ENCODE measurements around the gene CNTN4.
"Not testable (repeated sequence)": the region's sequence is repeated elsewhere in the genome, so short reads cannot be mapped to it uniquely, and the experiment has no call there.

Gene CNTN4
- long read RNA-seq, donor 1, full-length matches to known transcripts, result 4 of 4 reads
- long read RNA-seq, donor 1, partial matches to known transcripts, result 0 of 4 reads
- long read RNA-seq, donor 1, other reads (novel, unspliced or antisense), result 0 of 4 reads
- long read RNA-seq, donor 2, result 0 reads
- long read RNA-seq, donor 3, full-length matches to known transcripts, result 1 of 1 reads
- long read RNA-seq, donor 3, partial matches to known transcripts, result 0 of 1 reads
- long read RNA-seq, donor 3, other reads (novel, unspliced or antisense), result 0 of 1 reads
- long read RNA-seq, donor 4, result 0 reads
- long read RNA-seq, donor 5, full-length matches to known transcripts, result 2 of 2 reads
- long read RNA-seq, donor 5, partial matches to known transcripts, result 0 of 2 reads
- long read RNA-seq, donor 5, other reads (novel, unspliced or antisense), result 0 of 2 reads
- long read RNA-seq, donor 6, partial matches to known transcripts, result 0 of 1 reads
- long read RNA-seq, donor 6, other reads (novel, unspliced or antisense), result 0 of 1 reads
- long read RNA-seq, donor 7, partial matches to known transcripts, result 0 of 3 reads
- long read RNA-seq, donor 7, other reads (novel, unspliced or antisense), result 0 of 3 reads
- long read RNA-seq, donor 8, full-length matches to known transcripts, result 3 of 3 reads
- long read RNA-seq, donor 8, partial matches to known transcripts, result 0 of 3 reads
- long read RNA-seq, donor 8, other reads (novel, unspliced or antisense), result 0 of 3 reads

DNA sequence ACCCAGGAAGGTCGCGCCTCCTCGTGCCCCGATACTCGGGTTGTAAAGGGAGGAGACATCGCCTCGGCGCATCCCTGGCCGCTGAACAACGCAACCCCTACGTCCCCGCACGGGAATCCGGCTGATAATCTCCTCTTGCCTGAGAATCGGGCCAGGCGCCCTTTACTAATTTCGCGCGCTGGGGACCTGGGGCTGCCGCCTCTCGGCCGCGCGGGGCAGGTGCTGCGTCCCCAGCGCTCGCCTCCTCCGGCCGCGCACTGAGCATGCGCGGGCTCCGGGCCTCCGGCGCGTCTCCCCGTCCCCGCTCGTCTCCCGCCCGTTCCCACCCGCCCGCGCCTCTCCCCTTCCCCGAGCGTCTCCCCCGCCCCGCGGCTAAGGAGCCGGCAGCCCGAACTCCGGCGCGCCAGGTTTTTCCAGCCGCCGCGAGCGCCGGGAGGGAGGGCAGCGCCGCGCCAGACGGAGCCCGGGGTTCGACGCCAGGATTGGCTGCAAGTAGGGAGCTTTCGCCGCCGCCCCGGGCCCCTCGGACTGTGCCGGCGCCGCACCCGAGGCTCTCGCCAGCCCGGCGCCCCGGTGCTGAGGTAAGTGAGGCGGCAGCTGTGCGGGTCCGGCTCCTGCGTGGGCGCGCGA lies at the start of gene CNTN4:
CNTN4 (plus strand) TSS at position 469 of the 630 bp plus-strand sequence.
- DNase-seq, result peak; percentile 78

DNA sequence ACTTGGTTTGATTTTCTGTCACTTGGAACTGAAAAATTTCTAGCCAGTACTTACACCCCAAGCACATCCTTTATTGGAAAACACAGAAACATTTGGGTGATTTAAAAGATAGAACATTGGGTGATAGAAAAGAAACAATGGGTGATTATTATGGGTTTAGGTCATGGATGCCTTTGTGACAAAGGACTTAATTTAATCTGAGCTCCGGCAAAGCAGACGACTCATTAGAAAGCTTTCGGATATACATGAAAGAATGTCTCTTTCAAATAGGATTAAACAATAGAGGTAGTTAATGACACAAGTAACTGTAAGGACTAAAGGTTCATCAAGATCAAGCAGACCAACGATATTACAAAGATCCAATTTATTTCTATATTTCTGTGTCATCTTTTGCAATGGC lies 37.3 kb upstream of the CNTN4 start:
- DNase-seq, result no peak

DNA sequence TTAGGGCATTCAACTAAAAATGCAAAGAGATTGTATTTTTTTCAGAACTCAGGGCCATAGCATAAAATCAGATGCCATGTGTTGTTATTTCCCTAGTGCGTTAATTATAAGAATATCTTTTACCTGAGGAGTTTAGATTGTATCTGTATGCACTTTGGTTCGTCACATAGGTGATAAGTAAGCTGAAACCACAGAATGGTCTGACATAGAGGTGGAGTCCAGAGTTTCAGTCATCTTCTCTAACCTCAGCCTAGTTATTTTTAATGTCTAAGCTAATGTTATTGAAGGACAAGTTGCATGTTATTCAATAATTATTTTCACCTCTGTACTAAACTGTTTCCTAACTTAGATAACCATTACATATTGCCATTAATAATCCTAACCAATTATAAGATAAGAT lies 27.1 kb upstream of the CNTN4 start:
- no peak for DNase-seq

DNA sequence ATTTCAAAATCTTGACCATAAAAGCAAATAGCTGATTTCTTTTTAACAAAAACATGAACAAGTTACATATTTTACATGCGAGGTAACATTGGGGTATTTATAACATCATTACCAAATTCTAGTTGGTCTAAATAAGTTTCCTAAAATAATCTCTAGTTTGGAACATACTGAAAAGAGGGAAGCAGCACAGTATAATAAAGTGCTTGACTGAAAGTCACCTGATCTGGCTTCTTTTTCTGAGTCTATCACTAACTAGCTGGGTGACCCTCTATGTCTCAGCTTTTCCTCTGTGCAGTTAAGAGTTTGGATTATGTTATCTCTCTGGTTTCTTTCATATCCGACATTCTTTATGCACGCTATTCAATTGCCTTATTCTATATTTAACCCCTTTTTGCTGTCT lies 19.8 kb upstream of the CNTN4 start:
- no peak for DNase-seq

DNA sequence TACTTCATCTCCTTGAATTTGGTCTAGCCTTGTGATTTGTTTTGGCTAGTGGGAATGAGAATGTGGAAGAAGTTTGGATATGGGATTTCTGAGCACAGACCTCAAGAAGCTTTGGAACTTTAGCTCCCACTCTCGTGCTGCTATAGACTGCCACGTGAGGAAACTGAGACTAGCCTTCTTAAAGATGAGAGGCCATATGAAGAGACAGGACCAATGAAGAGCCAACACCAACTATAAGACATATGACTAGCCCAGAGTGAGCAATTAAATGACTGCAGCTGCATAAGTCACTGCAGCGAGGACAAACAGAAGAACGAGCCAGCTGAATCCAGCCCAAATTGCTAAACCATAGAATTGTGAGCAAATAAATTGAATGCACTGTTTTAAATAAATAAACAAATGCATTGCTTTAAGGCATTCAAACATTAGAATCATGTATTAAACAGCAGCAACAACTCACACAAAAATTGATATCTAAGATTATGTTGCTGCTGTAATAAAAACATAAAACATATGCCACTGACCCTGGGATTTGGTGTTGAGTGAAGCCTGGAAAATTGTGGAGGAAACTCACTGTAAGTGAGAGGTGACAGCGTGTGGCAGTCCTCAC lies 15.7 kb upstream of the CNTN4 start:
- no peak for DNase-seq

DNA sequence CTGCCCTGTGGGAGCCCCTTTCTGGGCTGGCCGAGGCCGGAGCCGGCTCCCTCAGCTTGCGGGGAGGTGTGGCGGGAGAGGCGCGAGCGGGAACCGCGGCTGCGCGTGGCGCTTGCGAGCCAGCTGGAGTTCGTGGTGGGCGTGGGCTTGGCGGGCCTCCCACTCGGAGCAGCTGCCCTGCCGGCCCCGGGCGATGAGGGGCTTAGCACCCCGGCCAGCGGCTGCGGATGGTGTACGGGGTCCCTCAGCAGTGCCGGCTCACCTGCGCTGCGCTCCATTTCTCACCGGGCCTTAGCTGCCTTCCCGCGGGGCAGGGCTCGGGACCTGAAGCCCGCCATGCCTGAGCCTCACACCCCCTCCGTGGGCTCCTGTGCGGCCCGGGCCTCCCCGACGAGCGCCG lies 15.1 kb upstream of the CNTN4 start:
- not testable (repeated sequence) for DNase-seq

DNA sequence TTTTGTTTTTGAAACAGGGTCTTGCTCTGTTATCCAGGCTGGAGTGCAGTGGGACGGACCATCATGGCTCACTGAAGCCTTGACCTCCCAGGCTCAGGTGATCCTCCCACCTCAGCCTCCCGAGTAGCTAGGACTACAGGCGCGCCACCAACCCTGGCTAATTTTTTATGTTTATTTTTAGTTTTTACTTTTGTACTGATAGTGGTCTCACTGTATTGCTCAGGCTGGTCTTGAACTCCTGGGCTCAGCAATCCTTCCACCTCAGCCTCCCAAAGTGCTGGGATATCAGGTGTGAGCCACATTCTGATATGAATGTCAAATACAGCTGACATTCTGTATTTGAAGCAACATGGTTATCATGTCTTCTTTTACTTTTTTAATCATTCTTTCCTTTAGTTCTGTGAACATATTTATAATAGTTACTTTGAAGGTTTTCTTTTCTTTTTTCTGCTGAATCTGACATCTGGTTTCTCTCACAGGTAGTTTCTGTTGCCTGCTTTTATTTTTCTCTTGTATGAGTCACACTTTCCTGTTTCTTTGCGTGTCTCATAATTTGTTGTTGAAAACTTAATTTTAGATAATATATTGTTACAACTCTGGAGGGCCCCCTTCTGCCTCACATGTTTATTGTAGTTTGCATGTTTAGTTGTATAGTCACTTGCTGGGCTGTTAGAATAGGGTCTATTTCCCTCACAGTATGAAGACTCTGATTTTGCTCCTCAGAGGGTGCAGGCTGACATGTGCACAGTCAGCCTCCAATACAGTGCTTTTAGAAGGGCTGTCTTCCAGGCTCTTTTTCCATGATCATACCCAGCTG lies 8.4 kb upstream of the CNTN4 start:
- DNase-seq, result no peak

DNA sequence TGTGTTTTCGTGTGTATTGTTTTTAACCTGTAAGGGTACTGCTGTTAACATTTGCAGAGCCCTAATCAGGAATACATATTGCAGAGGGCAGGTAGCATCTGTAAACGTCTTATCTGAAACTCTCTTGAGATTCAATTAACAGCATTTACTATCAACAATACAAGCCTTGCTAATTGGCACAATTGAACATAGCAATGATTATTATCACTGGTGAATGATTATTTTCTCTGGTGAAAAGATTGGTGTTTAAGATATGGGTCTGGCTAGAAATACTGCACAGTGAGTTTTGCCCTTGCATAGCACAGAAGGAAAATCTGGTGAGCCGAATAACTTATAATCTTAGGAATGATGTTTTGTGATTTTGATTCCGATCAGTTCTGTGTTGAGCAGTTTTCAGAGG lies 5.9 kb upstream of the CNTN4 start:
- DNase-seq, result no peak

DNA sequence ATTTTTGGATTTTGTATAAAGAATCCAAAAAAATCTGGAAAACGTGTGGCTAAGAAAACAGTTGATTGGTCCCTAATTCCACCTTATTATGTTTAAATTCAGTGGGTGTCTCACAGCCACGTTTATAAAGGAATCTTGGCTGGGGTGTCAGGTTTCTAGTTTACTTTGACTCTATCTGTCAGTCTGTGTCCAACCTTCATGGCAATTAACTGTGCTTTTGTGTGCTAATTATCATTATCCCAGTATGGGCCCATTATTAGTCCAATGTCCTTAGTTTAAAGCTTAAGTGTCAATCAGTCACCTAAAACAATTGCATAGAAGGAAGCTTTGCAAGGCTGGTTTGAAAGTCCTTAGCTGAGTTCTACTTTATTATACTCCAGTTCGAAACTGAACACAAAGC lies 3.7 kb upstream of the CNTN4 start:
- no peak for DNase-seq

DNA sequence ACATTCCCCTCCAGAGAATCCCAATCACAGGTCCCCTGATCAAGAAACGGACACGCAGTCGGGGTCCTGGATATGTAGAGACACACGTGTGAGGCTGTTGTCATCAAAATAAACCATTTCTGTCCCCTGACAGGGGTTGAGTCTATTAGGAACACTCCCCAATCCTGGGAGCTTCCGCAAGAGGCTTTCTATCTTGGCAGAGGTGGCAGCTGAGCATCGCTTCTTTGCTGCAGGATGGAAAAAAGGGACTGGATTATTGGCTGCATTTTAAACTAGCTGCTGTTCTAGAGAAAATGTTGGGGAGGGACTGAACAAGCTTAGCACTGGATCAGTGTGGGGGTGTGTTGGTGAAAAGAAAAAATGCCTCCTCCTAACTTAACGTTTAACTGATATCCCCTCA lies 2.5 kb upstream of the CNTN4 start:
- DNase-seq, result peak; percentile 13

DNA sequence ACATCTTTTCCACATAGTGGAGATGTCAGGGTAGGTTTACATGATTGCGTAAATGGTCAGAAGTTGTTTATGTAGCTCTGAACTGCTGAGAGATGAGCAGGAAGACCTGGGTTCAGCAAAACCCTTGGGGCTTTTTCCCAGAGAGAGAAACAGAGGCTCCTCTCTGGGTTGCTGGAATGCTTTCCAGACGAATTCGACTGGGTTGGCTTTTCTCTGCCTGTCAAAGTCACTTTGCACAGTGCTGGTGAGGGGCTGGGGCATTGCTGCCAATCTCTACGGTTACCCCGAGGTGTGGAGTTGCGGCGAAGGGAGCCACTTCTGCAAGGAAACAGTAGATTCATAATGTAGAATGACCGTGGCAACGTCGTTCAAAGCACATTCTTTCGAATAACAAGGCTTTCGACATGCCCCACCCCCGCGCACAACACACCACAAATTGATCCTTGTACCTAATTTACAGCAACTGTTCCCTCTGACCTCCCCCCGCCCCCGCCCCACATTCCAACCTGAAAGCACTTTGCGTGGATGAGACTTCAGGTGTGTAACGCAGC lies 950 bp upstream of the CNTN4 start:
- peak; percentile 27 for DNase-seq

DNA sequence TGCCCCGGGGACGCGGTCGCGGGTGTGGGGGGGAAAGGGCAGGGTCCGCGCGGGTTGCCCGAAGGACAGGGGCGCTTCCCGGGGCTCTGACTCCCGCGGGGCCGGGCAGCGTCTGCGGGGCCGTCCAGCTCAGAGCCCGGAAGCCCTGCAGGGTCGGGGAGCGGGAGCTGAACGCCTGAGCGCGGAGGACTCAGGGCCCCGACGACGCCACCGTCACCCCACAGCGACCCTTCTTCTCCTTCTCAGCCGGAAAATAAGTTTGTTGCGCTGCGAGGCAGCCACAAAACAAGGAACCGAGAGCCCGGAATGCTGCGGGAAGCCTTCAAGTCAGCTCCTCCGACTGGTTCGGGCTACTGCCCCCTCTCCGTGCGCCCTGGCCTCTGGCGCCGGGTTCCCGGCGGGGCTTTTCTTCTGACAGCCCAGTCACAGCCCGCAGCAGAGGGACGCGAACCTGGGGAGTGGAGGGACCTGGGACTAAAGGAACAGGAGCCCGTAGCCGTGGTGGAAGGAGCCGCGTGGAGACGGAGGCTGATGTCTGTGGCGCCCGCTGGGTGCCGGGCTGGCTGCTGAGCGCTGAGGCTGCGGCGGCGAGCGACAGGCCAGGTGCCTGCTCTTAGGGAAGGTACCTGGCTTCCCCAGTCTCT lies 484 bp downstream of the CNTN4 start:
- DNase-seq, result peak; percentile 89

DNA sequence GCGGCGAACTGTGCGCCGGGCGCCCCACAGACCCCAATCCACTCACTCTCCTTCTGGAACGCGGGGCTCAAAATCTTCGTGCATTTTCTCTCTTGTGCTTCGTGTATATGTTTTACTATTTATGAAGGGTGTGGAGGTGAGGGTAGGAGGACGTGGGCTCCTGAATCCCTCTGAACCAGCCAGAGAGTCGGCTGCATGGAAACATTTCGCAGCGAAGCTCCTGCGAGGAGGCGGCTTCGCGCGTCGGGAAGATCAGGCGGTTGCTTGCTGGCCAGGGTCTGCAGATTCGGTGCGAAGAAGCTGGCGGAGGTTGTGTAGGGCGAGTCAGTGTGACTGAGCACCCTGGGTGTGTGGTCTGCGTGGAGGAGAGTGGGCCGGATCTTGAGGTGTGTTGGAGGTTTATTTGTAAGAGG lies 1.1 kb downstream of the CNTN4 start:
- peak; percentile 78 for DNase-seq

DNA sequence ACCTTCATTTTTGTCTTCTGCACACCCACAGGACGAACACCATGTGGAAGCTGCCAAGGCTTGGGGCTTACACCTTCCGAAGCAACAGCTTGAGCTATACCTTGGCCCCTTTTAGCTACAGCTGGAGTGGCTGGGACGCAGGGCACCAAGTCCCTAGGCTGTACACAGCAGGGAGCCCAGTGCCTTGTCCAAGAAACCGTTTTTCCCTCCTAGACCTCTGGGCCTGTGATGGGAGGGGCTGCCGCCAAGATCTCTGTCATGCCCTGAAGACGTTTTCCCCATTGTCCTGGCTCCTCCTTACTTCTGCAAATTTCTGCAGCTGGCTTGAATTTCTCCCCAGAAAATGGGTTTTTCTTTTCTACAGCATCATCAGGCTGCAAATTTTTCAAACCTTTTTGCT lies 7.8 kb downstream of the CNTN4 start:
- DNase-seq, result no peak

DNA sequence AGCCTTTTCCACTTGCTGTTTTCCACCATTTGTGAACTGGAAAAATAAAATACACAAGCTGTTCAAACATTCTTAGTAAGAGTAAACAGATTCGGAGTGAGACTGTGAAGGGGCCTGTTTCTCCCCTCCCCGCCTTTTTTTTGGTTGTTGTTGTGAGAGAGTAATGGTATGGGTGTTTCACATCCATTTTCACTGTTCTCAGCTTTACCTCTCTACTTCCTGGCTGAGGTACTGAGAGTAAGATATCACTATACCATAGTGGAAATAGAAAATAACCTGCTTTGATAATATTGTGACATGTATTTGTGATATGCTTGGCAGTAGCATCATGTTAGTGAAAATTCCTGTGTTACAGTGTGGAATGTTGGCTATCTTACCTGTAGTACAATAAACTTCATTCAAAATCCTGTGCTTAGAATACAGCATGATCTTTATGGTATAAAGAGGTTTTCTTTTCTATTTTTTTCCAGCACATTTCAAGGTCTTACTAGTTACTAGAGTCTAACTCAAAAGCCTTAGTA lies 12.0 kb downstream of the CNTN4 start:
- no peak for DNase-seq

DNA sequence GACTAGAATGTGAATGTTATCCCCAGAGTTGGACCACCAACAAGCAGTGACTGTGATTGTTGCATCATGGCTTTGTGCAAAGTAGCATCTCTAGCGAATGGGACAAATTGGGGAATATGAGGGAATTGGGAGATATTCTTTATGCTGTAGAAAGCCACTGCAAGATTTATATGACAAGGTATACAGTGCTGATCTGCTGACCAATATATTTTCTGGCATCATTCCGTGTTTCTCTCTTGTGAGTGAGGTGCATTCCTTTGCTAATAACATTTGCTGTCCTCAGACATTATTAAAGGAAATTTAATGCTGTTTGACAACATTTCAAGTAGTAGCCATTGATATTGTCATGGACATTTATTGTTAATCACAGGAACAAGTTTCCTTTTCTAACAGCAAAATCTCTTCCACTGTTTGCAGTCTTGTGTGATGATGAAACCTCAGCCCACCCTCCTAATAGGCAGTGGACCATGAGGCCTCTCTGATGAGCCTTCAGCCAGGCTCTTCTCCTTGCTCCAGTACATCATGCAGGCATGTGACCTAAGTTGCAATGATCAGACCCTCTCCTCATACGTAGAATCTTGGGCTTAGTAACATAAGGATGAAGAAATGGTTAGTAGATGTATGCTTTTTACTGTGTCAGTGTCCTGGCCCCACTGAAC lies 16.1 kb downstream of the CNTN4 start:
- no peak for DNase-seq

DNA sequence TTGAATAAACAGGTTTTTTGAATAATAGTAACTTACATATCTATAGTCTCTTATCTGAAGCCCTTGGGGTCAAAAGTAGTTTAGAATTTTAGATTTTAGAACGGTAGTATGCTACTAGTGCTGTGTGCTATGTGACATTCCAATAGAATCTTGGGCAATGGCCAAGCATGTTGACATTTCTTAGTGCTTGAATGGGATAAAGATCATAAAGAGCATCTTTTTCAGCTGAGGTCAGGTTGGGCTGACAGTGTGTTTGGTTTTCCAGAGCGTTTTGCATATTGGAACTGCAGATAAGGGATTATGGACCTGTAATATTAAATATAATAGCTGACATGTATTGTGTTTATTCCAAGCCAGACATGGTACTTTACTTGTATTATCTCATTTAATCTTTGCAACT lies 32.1 kb downstream of the CNTN4 start:
- no peak for DNase-seq

DNA sequence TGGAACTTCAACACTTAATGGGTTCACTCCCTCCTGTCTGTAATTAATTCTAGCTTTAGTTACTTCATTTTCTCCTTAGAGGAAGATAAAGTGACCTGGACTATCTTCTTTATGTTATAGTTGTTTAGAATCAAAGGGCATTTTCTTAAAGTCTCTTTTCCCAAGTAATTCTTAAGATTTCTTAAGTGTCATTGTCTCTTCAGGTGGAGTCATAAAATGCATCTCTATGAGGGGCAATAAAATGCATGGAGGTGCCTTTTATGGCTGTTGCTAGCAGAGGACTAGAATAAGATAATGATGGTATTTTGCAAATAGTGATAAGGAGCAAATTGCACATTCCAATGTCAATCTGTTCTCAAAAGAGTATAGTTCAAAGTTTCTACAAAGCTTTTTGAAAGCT lies 34.5 kb downstream of the CNTN4 start:
- no peak for DNase-seq

DNA sequence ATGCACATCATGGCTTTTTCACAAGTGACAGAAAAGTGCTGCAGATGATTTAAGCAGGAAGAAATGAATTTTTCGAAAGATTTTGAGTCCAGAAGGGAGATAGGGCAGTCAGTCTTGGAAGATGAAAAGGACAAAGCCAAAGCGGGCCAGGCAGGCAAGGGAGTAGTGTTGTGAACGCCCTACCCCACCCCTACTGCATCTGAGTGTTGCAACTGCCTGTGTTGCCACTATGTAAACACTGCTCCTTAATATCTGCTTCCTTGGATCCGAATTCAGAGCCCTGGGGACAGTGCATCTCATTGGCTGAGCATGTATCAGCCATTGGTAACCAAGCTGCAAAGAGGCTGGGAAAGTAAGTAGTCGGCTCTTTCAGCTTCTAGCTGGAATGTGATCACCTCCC lies 39.0 kb downstream of the CNTN4 start:
- no peak for DNase-seq

DNA sequence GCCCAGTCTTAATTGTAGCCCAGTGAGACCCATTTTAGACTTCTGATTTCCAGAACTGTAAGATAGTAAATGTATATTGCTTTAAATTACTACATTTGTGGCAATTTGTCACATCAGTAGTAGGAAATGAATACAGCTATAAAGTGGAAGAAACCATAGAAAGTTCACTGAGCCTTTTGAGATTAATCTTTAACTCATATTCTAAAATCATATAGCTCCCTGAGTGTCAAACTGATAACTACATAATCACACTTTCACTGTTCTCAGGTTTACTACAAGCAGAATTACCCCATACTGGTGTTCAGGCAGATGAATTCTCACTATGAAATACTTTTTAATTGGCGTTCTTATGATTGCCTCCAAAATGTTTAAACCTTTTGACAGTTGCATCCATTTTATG lies 42.8 kb downstream of the CNTN4 start:
- DNase-seq, result no peak
